KMS-11 (cell line): Measurements from ENCODE around the gene SIGLEC15.

Experiments used
- H2AFZ ChIP-seq: fragments of 200-600 bp; sonication (generic); 2 replicates; pipeline ENCODE4 v1.6.1; 2016; ENCODE audit warnings: antibody characterized with exemption, mixed run types, low read depth
- H3K27ac ChIP-seq: fragments of 200-600 bp; sonication (generic); 2 replicates; pipeline ENCODE4 v1.6.1; 2016; ENCODE audit warnings: mild to moderate bottlenecking, mixed run types
- H3K27me3 ChIP-seq: fragments of 200-600 bp; sonication (generic); 2 replicates; pipeline ENCODE4 v1.6.1; 2017; ENCODE audit warnings: mild to moderate bottlenecking, low read depth, mixed run types, moderate library complexity; ENCODE audit not compliant: insufficient read depth
- H3K36me3 ChIP-seq: fragments of 200-600 bp; sonication (generic); 2 replicates; pipeline ENCODE4 v1.6.1; 2017; ENCODE audit warnings: mild to moderate bottlenecking, mixed run types; ENCODE audit not compliant: insufficient read depth
- H3K4me1 ChIP-seq: fragments of 200-600 bp; sonication (generic); 2 replicates; pipeline ENCODE4 v1.6.1; 2016; ENCODE audit warnings: mild to moderate bottlenecking, low read depth, mixed run types; ENCODE audit not compliant: poor library complexity, severe bottlenecking
- H3K4me2 ChIP-seq: fragments of 200-600 bp; sonication (generic); 2 replicates; pipeline ENCODE4 v1.7.0; 2016; ENCODE audit warnings: mild to moderate bottlenecking, mixed run types
- H3K4me3 ChIP-seq: fragments of 200-600 bp; sonication (generic); IDR thresholded peaks from 2 replicates; pipeline ENCODE4 v1.6.1; 2017; ENCODE audit warnings: low read depth, low read length, mixed read lengths; ENCODE audit not compliant: insufficient read depth
- H3K79me2 ChIP-seq: fragments of 200-600 bp; sonication (generic); 2 replicates; pipeline ENCODE4 v1.6.1; 2016; ENCODE audit warnings: low read depth, mixed run types; ENCODE audit not compliant: insufficient read depth
- H3K9ac ChIP-seq: fragments of 200-600 bp; sonication (generic); 2 replicates; pipeline ENCODE4 v1.6.1; 2016; ENCODE audit warnings: mild to moderate bottlenecking, mixed run types
- H4K20me1 ChIP-seq: fragments of 200-600 bp; sonication (generic); 2 replicates; pipeline ENCODE4 v1.6.1; 2016; ENCODE audit warnings: mild to moderate bottlenecking, mixed run types; ENCODE audit not compliant: insufficient read depth
- CTCF ChIP-seq: fragments of 200-600 bp; sonication (generic); conservative IDR thresholded peaks from 2 replicates; pipeline ENCODE4 v1.6.1; 2017; ENCODE audit warnings: low read depth, mild to moderate bottlenecking, antibody characterized with exemption, low read length, moderate library complexity, mixed read lengths

SIGLEC15 gene

GRCh38 chr18:45870419-45870818 is 44.9 kb downstream of the SIGLEC15 start:
- TF ChIP-seq CTCF: no peak
- H3K36me3 ChIP-seq: 0 out of 2 replicates have a peak, but pooled peaks cover 4% of the 10 kb centered on the region
- H3K4me1 ChIP-seq: peaks cover 25% of the 10 kb centered on the region
- H3K27me3 ChIP-seq: no peaks in the 10 kb centered on the region
- H3K9ac ChIP-seq: no peak overlapping the region
- no peaks in the 10 kb centered on the region for H4K20me1 ChIP-seq
- no peaks in the 10 kb centered on the region for H3K79me2 ChIP-seq
- no peak overlapping the region for H2AFZ ChIP-seq
- no peak overlapping the region for H3K27ac ChIP-seq
- H3K4me2 ChIP-seq: no peak overlapping the region
- no peak overlapping the region for H3K4me3 ChIP-seq

- Histone ChIP-seq H3K4me1 (peaks cover 37% of the 10 kb centered on the region), H3K9ac (no peak overlapping the region), H3K36me3 (0 out of 2 replicates have a peak, but pooled peaks cover 4% of the 10 kb centered on the region), H2AFZ (no peak overlapping the region), H3K4me2 (no peak overlapping the region), H4K20me1 (no peaks in the 10 kb centered on the region), H3K27me3 (no peaks in the 10 kb centered on the region), H3K4me3 (no peak overlapping the region), H3K79me2 (no peaks in the 10 kb centered on the region), H3K27ac (no peak overlapping the region)
- no peak for TF ChIP-seq CTCF
Measured at GRCh38 chr18:45871431-45872084, 46.1 kb downstream of the SIGLEC15 start.

- H3K4me1 ChIP-seq: peaks cover 37% of the 10 kb centered on the region
- H3K27me3 ChIP-seq: no peaks in the 10 kb centered on the region
- no peak for TF ChIP-seq CTCF
- no peak overlapping the region; the same call in 1 of the 2 replicates for H3K9ac ChIP-seq
- no peak overlapping the region for H3K4me3 ChIP-seq
- H3K36me3 ChIP-seq: no peaks in the 10 kb centered on the region
- H3K79me2 ChIP-seq: no peaks in the 10 kb centered on the region
- H2AFZ ChIP-seq: no peak overlapping the region
- peak overlapping the region; percentile 50; the same call in 1 of the 2 replicates for H3K4me2 ChIP-seq
- no peaks in the 10 kb centered on the region for H4K20me1 ChIP-seq
- peak overlapping the region; percentile 64 for H3K27ac ChIP-seq
Measured at GRCh38 chr18:45874491-45875184, 49.2 kb downstream of the SIGLEC15 start.

GRCh38 chr18:45876161-45876560 is 50.7 kb downstream of the SIGLEC15 start:
- Histone ChIP-seq H3K4me3 (no peak overlapping the region), H3K4me1 (peaks cover 37% of the 10 kb centered on the region), H3K4me2 (no peak overlapping the region), H3K36me3 (no peaks in the 10 kb centered on the region), H3K27ac (no peak overlapping the region), H3K27me3 (no peaks in the 10 kb centered on the region), H2AFZ (no peak overlapping the region), H3K9ac (no peak overlapping the region), H4K20me1 (no peaks in the 10 kb centered on the region), H3K79me2 (no peaks in the 10 kb centered on the region)
- no peak for TF ChIP-seq CTCF
